ENCODE data around the gene ALDH1L1. TPM values are rescaled to one million over a fixed set of nuclear protein-coding genes. Genes with fewer than 3 reads are reported as not detected.

ALDH1L1 gene
- total RNA-seq, 1 donor, result under 0.01 TPM

DNA sequence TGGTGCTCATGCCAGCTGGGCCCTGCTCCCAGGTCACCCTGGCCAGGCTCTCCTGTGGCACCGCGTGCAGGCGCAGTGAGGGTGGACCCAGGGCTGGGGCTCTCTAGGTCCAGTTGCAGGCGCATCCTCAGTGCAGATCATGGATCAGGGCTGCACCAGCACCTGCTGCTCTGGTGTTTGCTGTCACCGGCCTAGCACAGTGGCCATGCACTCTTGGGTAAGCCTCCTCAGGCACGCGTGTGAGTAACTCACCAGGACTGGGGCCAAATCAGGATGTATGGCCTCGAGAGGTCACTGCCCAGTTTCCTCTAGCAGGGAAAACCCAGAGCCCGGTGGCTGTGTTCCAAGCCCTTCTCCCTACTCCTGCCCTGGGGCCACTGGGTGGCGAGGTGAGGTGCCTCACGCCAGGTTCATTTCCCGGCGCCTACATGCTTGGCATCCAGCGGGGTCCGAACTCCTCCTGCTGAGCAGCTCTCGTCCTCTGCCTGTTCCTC lies 50.9 kb downstream of the ALDH1L1 start:
- Histone ChIP-seq H4K20me1 (ENCODE audit: insufficient read depth, low read length) (no peaks in the 10 kb centered on the region), H3K27ac (ENCODE audit: low read depth, low read length) (no peak overlapping the region), H2AFZ (ENCODE audit: low read length) (no peak overlapping the region), H3K4me3 (ENCODE audit: insufficient read depth, low read length) (no peak overlapping the region), H3K9me3 (ENCODE audit: low read depth, low read length) (no peaks in the 10 kb centered on the region), H3K4me1 (ENCODE audit: insufficient read depth, low read length) (no peaks in the 10 kb centered on the region), H3K79me2 (ENCODE audit: insufficient read depth, low read length) (no peaks in the 10 kb centered on the region), H3K27me3 (ENCODE audit: insufficient read depth, low read length) (peaks cover 3% of the 10 kb centered on the region), H3K4me2 (ENCODE audit: insufficient read depth, low read length) (no peak overlapping the region), H3K36me3 (ENCODE audit: insufficient read depth, low read length) (no peaks in the 10 kb centered on the region)
- DNase-seq (ENCODE audit: insufficient read length, low spot score, missing footprints), result peak; percentile 80
- TF ChIP-seq, protein P1, sequence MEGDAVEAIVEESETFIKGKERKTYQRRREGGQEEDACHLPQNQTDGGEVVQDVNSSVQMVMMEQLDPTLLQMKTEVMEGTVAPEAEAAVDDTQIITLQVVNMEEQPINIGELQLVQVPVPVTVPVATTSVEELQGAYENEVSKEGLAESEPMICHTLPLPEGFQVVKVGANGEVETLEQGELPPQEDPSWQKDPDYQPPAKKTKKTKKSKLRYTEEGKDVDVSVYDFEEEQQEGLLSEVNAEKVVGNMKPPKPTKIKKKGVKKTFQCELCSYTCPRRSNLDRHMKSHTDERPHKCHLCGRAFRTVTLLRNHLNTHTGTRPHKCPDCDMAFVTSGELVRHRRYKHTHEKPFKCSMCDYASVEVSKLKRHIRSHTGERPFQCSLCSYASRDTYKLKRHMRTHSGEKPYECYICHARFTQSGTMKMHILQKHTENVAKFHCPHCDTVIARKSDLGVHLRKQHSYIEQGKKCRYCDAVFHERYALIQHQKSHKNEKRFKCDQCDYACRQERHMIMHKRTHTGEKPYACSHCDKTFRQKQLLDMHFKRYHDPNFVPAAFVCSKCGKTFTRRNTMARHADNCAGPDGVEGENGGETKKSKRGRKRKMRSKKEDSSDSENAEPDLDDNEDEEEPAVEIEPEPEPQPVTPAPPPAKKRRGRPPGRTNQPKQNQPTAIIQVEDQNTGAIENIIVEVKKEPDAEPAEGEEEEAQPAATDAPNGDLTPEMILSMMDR (IDR thresholded peaks at IDR 0.05; ENCODE audit: extremely low read depth, low read depth, low read length), result no peak

DNA sequence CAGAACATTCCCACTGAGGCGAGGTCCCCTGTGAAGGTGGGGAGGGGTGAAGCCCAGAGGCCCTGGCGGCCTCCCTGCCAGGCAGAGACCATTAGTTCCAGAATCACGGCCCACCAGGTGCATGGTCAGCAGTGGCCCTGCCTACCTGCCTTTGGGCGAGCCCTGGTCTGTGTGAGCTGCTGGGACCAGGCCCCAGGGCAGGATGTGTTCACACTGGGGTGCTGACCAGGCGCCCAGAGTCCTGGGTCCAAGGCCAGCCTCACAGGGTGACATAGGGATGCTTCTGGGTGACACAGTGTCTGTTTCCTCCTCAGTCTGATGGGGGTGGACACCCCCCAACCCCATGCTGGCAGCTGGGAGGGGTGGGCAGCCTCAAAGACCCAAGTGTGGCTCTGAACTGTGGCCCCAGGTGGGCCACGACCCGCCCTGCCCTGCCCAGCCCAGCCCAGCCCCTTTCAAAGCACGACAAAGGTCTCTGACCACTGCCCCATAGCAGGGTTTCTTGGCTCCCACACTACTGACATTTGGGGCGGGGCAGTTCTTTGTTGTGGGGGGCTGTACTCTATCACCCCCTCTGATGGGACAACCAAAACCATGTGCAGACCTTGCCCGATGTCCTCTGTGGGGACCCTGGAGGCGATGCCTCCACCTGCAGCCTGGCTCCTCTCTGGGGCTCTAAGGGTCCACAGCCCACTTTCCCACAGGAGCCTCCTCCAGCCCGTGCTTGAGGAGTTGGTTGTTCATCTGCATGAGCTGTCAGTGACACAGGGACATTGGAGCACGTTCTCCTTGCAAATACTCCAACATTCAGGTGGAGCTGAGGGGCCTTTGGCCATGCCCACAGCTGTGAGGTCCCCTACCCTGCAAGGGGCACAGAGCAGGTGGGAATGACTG lies 51.6 kb downstream of the ALDH1L1 start:
- no peak for DNase-seq (ENCODE audit: insufficient read length, low spot score, missing footprints)
- no peaks in the 10 kb centered on the region for H3K36me3 ChIP-seq (ENCODE audit: insufficient read depth, low read length)
- no peaks in the 10 kb centered on the region for H3K4me1 ChIP-seq (ENCODE audit: insufficient read depth, low read length)
- no peaks in the 10 kb centered on the region for H3K9me3 ChIP-seq (ENCODE audit: low read depth, low read length)
- no peaks in the 10 kb centered on the region for H3K79me2 ChIP-seq (ENCODE audit: insufficient read depth, low read length)
- H3K27me3 ChIP-seq (ENCODE audit: insufficient read depth, low read length), result peaks cover 3% of the 10 kb centered on the region
- H3K4me2 ChIP-seq (ENCODE audit: insufficient read depth, low read length), result no peak overlapping the region
- no peaks in the 10 kb centered on the region for H4K20me1 ChIP-seq (ENCODE audit: insufficient read depth, low read length)
- no peak overlapping the region for H3K4me3 ChIP-seq (ENCODE audit: insufficient read depth, low read length)
- H3K27ac ChIP-seq (ENCODE audit: low read depth, low read length), result no peak overlapping the region
- TF ChIP-seq, protein P1 (IDR thresholded peaks at IDR 0.05; ENCODE audit: extremely low read depth, low read depth, low read length), result no peak
- H2AFZ ChIP-seq (ENCODE audit: low read length), result no peak overlapping the region

DNA sequence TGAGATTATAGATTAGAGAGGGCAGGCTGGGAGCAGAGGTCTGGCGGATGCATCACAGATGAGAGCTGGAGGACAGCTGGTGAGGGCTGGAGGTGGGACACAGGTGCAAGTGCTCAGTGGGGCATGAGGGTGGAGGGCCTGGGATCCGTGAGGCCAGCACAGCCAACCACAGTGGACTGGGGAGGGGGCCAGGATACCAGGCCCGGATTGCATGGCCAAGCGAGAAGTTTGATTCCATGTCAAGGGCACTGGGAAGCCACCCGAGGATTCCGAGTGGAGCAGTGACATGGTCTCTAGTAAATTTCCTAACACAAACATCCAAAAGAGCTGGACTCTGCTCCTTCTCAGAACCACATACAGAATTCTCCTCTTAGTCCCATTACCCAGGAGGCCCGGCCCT lies 52.5 kb downstream of the ALDH1L1 start:
- TF ChIP-seq, protein P1 (IDR thresholded peaks at IDR 0.05; ENCODE audit: extremely low read depth, low read depth, low read length), result no peak
- H4K20me1 ChIP-seq (ENCODE audit: insufficient read depth, low read length), result no peaks in the 10 kb centered on the region
- DNase-seq (ENCODE audit: insufficient read length, low spot score, missing footprints), result no peak
- no peak overlapping the region for H2AFZ ChIP-seq (ENCODE audit: low read length)
- no peaks in the 10 kb centered on the region for H3K9me3 ChIP-seq (ENCODE audit: low read depth, low read length)
- no peak overlapping the region for H3K4me3 ChIP-seq (ENCODE audit: insufficient read depth, low read length)
- no peak overlapping the region for H3K27ac ChIP-seq (ENCODE audit: low read depth, low read length)
- no peak overlapping the region for H3K4me2 ChIP-seq (ENCODE audit: insufficient read depth, low read length)
- H3K79me2 ChIP-seq (ENCODE audit: insufficient read depth, low read length), result no peaks in the 10 kb centered on the region
- H3K27me3 ChIP-seq (ENCODE audit: insufficient read depth, low read length), result peaks cover 2% of the 10 kb centered on the region
- no peaks in the 10 kb centered on the region for H3K36me3 ChIP-seq (ENCODE audit: insufficient read depth, low read length)
- no peaks in the 10 kb centered on the region for H3K4me1 ChIP-seq (ENCODE audit: insufficient read depth, low read length)

DNA sequence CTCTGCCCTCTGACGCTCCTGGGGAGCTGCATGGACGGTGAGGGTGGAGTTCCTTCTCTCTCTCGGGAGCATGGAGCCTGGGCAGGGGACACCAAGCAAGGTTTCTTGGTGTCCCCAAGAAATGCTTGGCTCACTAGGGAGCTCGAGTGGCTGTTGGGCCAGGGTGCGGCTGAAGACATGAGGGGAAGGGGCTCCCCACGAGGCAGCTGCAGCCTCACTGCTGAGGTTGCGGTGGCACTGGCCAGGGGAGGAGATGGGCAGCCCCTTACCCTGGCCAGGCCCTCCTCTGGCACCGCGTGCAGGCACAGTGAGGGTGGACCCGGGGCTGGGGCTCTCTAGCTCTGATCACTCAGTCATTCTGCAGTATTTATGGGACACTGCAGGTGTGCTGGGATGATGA lies 52.9 kb downstream of the ALDH1L1 start:
- no peak overlapping the region for H3K27ac ChIP-seq (ENCODE audit: low read depth, low read length)
- H3K27me3 ChIP-seq (ENCODE audit: insufficient read depth, low read length), result peaks cover 6% of the 10 kb centered on the region
- no peaks in the 10 kb centered on the region for H3K4me1 ChIP-seq (ENCODE audit: insufficient read depth, low read length)
- TF ChIP-seq, protein P1 (IDR thresholded peaks at IDR 0.05; ENCODE audit: extremely low read depth, low read depth, low read length), result no peak
- no peaks in the 10 kb centered on the region for H4K20me1 ChIP-seq (ENCODE audit: insufficient read depth, low read length)
- no peak for DNase-seq (ENCODE audit: insufficient read length, low spot score, missing footprints)
- no peaks in the 10 kb centered on the region for H3K9me3 ChIP-seq (ENCODE audit: low read depth, low read length)
- no peak overlapping the region for H3K4me2 ChIP-seq (ENCODE audit: insufficient read depth, low read length)
- no peak overlapping the region for H2AFZ ChIP-seq (ENCODE audit: low read length)
- H3K36me3 ChIP-seq (ENCODE audit: insufficient read depth, low read length), result no peaks in the 10 kb centered on the region
- H3K4me3 ChIP-seq (ENCODE audit: insufficient read depth, low read length), result no peak overlapping the region
- no peaks in the 10 kb centered on the region for H3K79me2 ChIP-seq (ENCODE audit: insufficient read depth, low read length)
